ENCODE measurements around the gene SLC18A3.

SLC18A3 gene

DNA sequence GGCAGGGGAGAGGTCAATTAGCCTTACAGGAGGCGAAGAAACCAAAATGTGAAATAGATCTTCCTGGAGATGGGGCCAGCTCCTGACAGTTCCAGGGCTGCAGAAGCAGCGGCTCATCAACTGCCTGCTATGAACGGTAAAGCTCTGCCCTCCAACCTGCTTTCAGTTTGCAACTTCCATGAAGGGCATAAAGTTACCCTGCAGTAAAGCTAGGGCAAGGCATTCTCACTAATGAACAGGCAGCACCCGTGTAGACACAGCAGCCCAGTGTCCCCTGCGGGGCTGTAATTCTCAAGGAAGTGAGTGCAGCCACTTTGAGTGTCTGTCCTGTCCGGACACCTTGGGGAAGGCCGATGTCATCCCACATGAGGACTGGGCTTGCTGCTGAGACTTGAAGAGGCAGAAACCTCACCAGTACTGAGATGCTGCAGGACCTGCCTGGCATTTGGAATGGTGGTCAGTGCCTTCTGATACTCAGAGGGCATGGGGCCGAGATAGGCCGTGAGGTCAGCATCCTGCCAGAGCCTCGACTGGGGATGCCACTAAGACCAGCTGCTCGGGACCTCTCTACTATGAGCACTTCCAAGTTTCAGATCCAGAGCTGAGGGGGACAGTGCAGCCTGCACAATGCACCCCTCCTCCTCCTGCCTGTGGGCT, 43.3 kb downstream of the SLC18A3 start:
- DNase-seq, result no peak

DNA sequence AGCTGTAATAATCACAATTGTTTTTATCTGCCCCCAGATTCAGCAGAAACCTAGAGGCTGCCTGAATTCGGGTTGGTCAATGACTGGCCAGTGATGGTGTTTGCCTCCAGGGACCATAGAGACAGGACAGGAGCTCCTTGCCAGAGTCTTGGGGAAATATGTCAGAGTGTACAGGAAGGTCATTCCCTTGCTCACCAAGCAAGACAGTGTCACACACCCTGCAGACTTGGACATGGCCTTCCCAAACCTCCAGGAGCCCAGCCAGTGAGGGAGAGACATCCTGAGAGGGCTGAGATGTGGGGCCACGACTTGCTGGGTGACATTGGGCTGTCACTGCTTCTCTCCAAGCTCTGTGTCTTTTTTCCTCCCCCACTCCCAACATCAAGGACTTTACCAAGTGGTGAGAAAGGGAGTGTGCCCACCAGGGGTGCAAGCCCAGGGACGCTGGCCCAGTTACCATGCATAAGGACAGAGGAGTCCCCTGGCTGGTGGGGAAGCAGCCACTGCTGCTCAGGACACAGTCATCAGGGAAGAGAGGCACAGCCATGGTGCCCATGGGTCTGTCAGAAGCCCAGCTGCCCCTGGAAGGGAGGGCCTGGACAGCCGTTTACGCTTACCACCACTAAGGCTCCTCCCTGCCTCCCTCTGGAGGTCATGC, 44.1 kb downstream of the SLC18A3 start:
- DNase-seq, result no peak

DNA sequence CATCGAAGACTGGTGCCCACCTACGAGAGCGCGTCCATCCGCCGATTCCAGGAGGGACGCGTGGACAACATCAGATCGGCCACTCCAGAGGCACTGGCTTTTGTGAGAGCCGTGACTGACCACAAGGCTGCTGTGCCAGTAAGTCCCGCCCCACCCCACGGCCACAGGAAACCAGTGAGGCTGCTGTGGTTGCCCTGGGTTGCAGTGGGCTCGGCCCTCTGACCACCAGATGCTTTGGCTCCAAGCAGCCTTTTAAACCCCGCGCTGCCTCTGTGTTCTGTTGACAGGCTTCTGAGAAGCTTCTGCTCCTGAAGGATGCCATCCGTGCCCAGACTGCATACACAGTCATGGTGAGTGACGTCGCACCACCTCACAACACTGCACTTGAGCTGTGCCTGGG, 45.0 kb downstream of the SLC18A3 start:
- no peak for DNase-seq

- DNase-seq, result no peak
Observed at GRCh38 chr10:49656845-49657493, 46.9 kb downstream of the SLC18A3 start.

DNA sequence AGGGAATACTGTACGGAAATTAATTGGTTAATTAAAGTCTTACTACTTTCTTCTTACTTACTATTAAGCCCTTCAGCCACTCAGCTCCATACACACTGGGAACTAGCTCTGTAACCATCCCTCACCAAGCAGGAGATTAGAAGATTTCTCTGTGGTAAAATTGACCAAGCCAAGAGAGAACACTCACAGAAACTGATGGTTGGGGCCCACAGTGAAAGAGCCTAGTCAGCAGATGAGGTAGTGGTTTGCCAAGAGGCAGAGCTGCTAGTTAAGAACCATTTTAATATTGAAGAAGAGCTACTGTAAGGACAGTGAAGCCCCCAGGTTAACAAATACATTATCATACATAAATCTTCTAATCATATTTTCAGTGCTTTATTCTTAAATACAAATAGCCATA, 47.5 kb downstream of the SLC18A3 start:
- DNase-seq, result no peak

GRCh38 chr10:49661140-49661856, 51.2 kb downstream of the SLC18A3 start:
- no peak for DNase-seq

Measured in stimulated activated CD4-positive, alpha-beta T cell treated with anti-CD3 and anti-CD28 coated beads, Interleukin-4, amount 100 ng/mL, for 24 hours (primary cell).